HepG2 (cell line): Measurements from ENCODE around the gene TP53. TPM values are rescaled to one million over a fixed set of nuclear protein-coding genes. Genes with fewer than 3 reads are reported as not detected.

Experiments
- BRF2 ChIP-seq: sonication (generic); formaldehyde crosslinking; IDR thresholded peaks from 2 replicates; pipeline ENCODE4 v1.8.1; 2022; ENCODE audit warnings: mild to moderate bottlenecking, missing genetic modification reagents
- CTCF ChIP-seq: sonication (generic); formaldehyde crosslinking; IDR thresholded peaks from 2 replicates; pipeline ENCODE4 v1.5.0; 2020; ENCODE audit warnings: mild to moderate bottlenecking, missing genetic modification reagents, moderate library complexity
- KAT7 ChIP-seq: IDR thresholded peaks from 2 replicates; pipeline ENCODE4 v1.6.1; 2018; ENCODE audit warnings: borderline replicate concordance, missing compliant biosample characterization
- MEF2D ChIP-seq: sonication (generic); formaldehyde crosslinking; IDR thresholded peaks from 2 replicates; pipeline ENCODE4 v1.5.1; 2020; ENCODE audit warnings: mild to moderate bottlenecking, missing genetic modification reagents
- RNF2 ChIP-seq: fragments of 450-650 bp; conservative IDR thresholded peaks from 2 replicates; pipeline ENCODE4 v1.6.1; 2016; ENCODE audit warnings: low read depth
- SKIL ChIP-seq: sonication (generic); formaldehyde crosslinking; IDR thresholded peaks from 2 replicates; pipeline ENCODE4 v1.8.0; 2022; ENCODE audit warnings: missing genetic modification reagents, mild to moderate bottlenecking, moderate library complexity, borderline replicate concordance
- STAT6 ChIP-seq: sonication (generic); formaldehyde crosslinking; IDR thresholded peaks from 2 replicates; pipeline ENCODE4 v1.4.0; 2020; ENCODE audit warnings: missing genetic modification reagents, mild to moderate bottlenecking, borderline replicate concordance
- THAP9 ChIP-seq: sonication (generic); formaldehyde crosslinking; IDR thresholded peaks from 2 replicates; pipeline ENCODE4; 2020; ENCODE audit warnings: missing genetic modification reagents, mild to moderate bottlenecking, borderline replicate concordance
- ZFP90 ChIP-seq: sonication (generic); formaldehyde crosslinking; IDR thresholded peaks from 2 replicates; pipeline ENCODE4 v1.8.0; 2022; ENCODE audit warnings: missing genetic modification reagents, mild to moderate bottlenecking, inconsistent platforms, borderline replicate concordance
- ZNF205 ChIP-seq: IDR thresholded peaks from 2 replicates; pipeline ENCODE4 v1.6.1; 2018; ENCODE audit warnings: missing biosample characterization, missing genetic modification reagents
- ZNF224 ChIP-seq: sonication (generic); formaldehyde crosslinking; IDR thresholded peaks from 2 replicates; pipeline ENCODE4 v1.5.0; 2020; ENCODE audit warnings: mild to moderate bottlenecking, missing genetic modification reagents
- ZNF263 ChIP-seq: sonication (generic); formaldehyde crosslinking; IDR thresholded peaks from 2 replicates; pipeline ENCODE4 v1.4.0; 2020; ENCODE audit warnings: missing genetic modification reagents
- ZNF34 ChIP-seq: sonication (generic); formaldehyde crosslinking; IDR thresholded peaks from 2 replicates; pipeline ENCODE4 v1.4.0; 2020; ENCODE audit warnings: mild to moderate bottlenecking, missing genetic modification reagents, borderline replicate concordance
- ZNF83 ChIP-seq: sonication (generic); formaldehyde crosslinking; IDR thresholded peaks from 2 replicates; pipeline ENCODE4 v1.4.0; 2020; ENCODE audit warnings: missing genetic modification reagents, mild to moderate bottlenecking, borderline replicate concordance
- ZSCAN9 ChIP-seq: IDR thresholded peaks from 2 replicates; pipeline ENCODE4 v1.6.1; 2016; ENCODE audit warnings: borderline replicate concordance
- polyA plus RNA-seq, 8 experiments: library from polyadenylated mRNA; depleted of rRNA in 3 of 8; stranded (reverse) in 7 of 8; unstranded in 1 of 8; fragments of >200 nt; fragmentation: Illumina TruSeq in 4 of 8; extraction: Trizol in 4 of 8; gene quantifications; 2 replicates each; pipeline versions ENCODE4 v1.2.1 to v1.2.3, GENCODE V29; 2011 to 2016; ENCODE audit warnings: low read depth in 4 of 8, missing spikeins in 1 of 8, mixed read lengths in 1 of 8; ENCODE audit not compliant: insufficient read depth in 1 of 8
- total RNA-seq, 5 experiments: library from RNA; depleted of rRNA; stranded (reverse); fragments of >200 nt; fragmentation: Illumina TruSeq; extraction: Trizol; gene quantifications; 2 replicates each; pipeline ENCODE4 v1.2.3, GENCODE V29; 2016; ENCODE audit warnings: low read depth in 1 of 5

TP53 gene
- total and polyA plus RNA-seq, 2 of the 13 experiments (the other 11 are each of a cell fraction or from before 2014, with no cell fraction given): 17.1 to 29.9 TPM

GRCh38 chr17:7627250-7628121 is 59.8 kb downstream of the TP53 start, which contains the start of gene SAT2 (continued):
- TF ChIP-seq ZFP90 (peak; percentile 87), ZNF205 (CRISPR knock-in tag) (0 out of 2 replicates have a peak, but pooled peaks have one; percentile 33), SKIL (CRISPR knock-in tag) (peak; percentile 35; the same call in 1 of the 2 replicates), STAT6 (no peak), ZSCAN9 (CRISPR knock-in tag) (peak; percentile 61; the same call in 1 of the 2 replicates), ZNF263 (CRISPR knock-in tag) (peak; percentile 50; the same call in 1 of the 2 replicates), RNF2 (no peak), THAP9 (no peak), CTCF (0 out of 2 replicates have a peak, but pooled peaks have one; percentile 12), KAT7 (peak; percentile 68; the same call in 1 of the 2 replicates), ZNF83 (CRISPR knock-in tag) (no peak), ZNF34 (peak; percentile 52; the same call in 1 of the 2 replicates), BRF2 (CRISPR knock-in tag) (no peak), MEF2D (CRISPR knock-in tag) (peak; percentile 59; the same call in 1 of the 2 replicates), ZNF224 (CRISPR knock-in tag) (no peak)
